Neuron (in vitro differentiated cells): ENCODE measurements around the gene SMAGP.
A peak's percentile ranks its signal among the peaks of the same experiment; 100 is the strongest.
"Not testable (repeated sequence)": the region's sequence is repeated elsewhere in the genome, so short reads cannot be mapped to it uniquely, and the experiment has no call there.

Experiments used
- H2AFZ ChIP-seq: one replicate; pipeline ENCODE4 v1.6.1; 2013; ENCODE audit warnings: low read depth, mild to moderate bottlenecking, inconsistent platforms, low read length, moderate library complexity
- H3K27me3 ChIP-seq: one replicate; pipeline ENCODE4 v1.6.1; 2013; ENCODE audit warnings: low read length; ENCODE audit not compliant: insufficient read depth
- H3K36me3 ChIP-seq: one replicate; pipeline ENCODE4 v1.6.1; 2013; ENCODE audit warnings: low read length; ENCODE audit not compliant: insufficient read depth
- H3K4me1 ChIP-seq: one replicate; pipeline ENCODE4 v1.6.1; 2013; ENCODE audit warnings: low read length; ENCODE audit not compliant: insufficient read depth
- H3K4me3 ChIP-seq: 2 replicates; pipeline ENCODE4 v1.5.1; 2013; ENCODE audit warnings: mild to moderate bottlenecking, low read length, moderate library complexity
- H3K9me3 ChIP-seq: one replicate; pipeline ENCODE4 v1.6.1; 2013; ENCODE audit warnings: low read length

The SMAGP gene, protein sequence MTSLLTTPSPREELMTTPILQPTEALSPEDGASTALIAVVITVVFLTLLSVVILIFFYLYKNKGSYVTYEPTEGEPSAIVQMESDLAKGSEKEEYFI

GRCh38 chr12:51270067-51270950 is at the start of gene SMAGP:
TSS of gene SMAGP (minus strand) at chr12:51270415. CDS start at chr12:51269278, 1,137 bp downstream.
- H3K4me3 ChIP-seq = peak within 1 kb of the TSS; percentile 45
- no peaks in the 10 kb centered on the region for H3K36me3 ChIP-seq
- peaks cover 38% of the 10 kb centered on the region for H3K27me3 ChIP-seq
- no peaks in the 10 kb centered on the region for H3K9me3 ChIP-seq
- H2AFZ ChIP-seq = peak within 1 kb of the TSS; percentile 94
- H3K4me1 ChIP-seq = peaks cover 6% of the 10 kb centered on the region

- Histone ChIP-seq H3K27me3 (peaks cover 3% of the 10 kb centered on the region), H2AFZ (no peak overlapping the region), H3K9me3 (no peaks in the 10 kb centered on the region), H3K4me3 (no peak overlapping the region), H3K36me3 (no peaks in the 10 kb centered on the region), H3K4me1 (peaks cover 12% of the 10 kb centered on the region)
Measured at GRCh38 chr12:51318846-51319599, 48.8 kb upstream of the SMAGP start.

GRCh38 chr12:51318057-51318806 is 48.0 kb upstream of the SMAGP start:
- not testable (repeated sequence) for H3K27me3 ChIP-seq

DNA sequence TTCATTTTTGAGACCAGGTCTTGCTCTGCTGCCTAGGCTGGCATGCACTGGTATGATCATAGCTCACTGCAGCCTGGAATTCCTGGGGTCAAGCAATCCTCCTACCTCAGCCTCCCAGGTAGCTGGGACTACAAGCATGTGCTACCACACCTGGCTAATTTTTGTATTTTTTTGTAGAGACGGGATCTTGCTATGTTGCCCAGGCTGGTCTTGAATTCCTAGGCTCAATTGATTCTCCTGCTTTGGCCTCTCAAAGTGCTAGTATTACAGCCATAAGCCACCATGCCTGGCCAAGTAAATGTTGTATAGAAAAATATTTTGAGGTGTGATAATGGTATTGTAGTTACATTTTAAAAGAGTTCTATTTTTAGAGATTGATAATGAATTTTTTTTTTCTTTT is 41.2 kb upstream of the SMAGP start:
- no peaks in the 10 kb centered on the region for H3K4me1 ChIP-seq
- H3K27me3 ChIP-seq = peaks cover 3% of the 10 kb centered on the region
- no peaks in the 10 kb centered on the region for H3K9me3 ChIP-seq

More at GRCh38 chr12:51318057-51318806, 48.0 kb upstream of the SMAGP start:
- H2AFZ ChIP-seq, H3K9me3 ChIP-seq, H3K36me3 ChIP-seq, H3K4me3 ChIP-seq: not testable (repeated sequence)
- peaks cover 12% of the 10 kb centered on the region for H3K4me1 ChIP-seq

GRCh38 chr12:51307655-51308593 is 37.7 kb upstream of the SMAGP start:
- H3K36me3 ChIP-seq = no peaks in the 10 kb centered on the region
- no peak overlapping the region for H3K4me3 ChIP-seq
- H3K9me3 ChIP-seq = no peaks in the 10 kb centered on the region
- H2AFZ ChIP-seq = no peak overlapping the region
- H3K4me1 ChIP-seq = no peaks in the 10 kb centered on the region
- H3K27me3 ChIP-seq = peaks cover 6% of the 10 kb centered on the region

More for the DNA sequence above, 41.2 kb upstream of the SMAGP start:
- no peak overlapping the region for H3K4me3 ChIP-seq
- no peaks in the 10 kb centered on the region for H3K36me3 ChIP-seq
- H2AFZ ChIP-seq = no peak overlapping the region

- no peaks in the 10 kb centered on the region for H3K4me1 ChIP-seq
- no peaks in the 10 kb centered on the region for H3K9me3 ChIP-seq
- H2AFZ ChIP-seq = no peak overlapping the region
- H3K36me3 ChIP-seq = no peaks in the 10 kb centered on the region
- H3K4me3 ChIP-seq = no peak overlapping the region
- peaks cover 10% of the 10 kb centered on the region for H3K27me3 ChIP-seq
Measured at GRCh38 chr12:51306507-51306906, 36.3 kb upstream of the SMAGP start.

- not testable (repeated sequence) for H3K9me3 ChIP-seq, H3K4me1 ChIP-seq, H3K36me3 ChIP-seq, H2AFZ ChIP-seq, H3K27me3 ChIP-seq, H3K4me3 ChIP-seq
Measured at GRCh38 chr12:51300768-51301167, 30.6 kb upstream of the SMAGP start.

GRCh38 chr12:51295651-51296050 is 25.4 kb upstream of the SMAGP start:
- Histone ChIP-seq H2AFZ (no peak overlapping the region), H3K27me3 (no peaks in the 10 kb centered on the region), H3K4me3 (no peak overlapping the region), H3K9me3 (no peaks in the 10 kb centered on the region), H3K4me1 (no peaks in the 10 kb centered on the region), H3K36me3 (no peaks in the 10 kb centered on the region)

- H3K36me3 ChIP-seq, H3K4me1 ChIP-seq, H3K4me3 ChIP-seq, H3K9me3 ChIP-seq, H2AFZ ChIP-seq, H3K27me3 ChIP-seq: not testable (repeated sequence)
Measured at GRCh38 chr12:51294097-51294496, 23.9 kb upstream of the SMAGP start.

DNA sequence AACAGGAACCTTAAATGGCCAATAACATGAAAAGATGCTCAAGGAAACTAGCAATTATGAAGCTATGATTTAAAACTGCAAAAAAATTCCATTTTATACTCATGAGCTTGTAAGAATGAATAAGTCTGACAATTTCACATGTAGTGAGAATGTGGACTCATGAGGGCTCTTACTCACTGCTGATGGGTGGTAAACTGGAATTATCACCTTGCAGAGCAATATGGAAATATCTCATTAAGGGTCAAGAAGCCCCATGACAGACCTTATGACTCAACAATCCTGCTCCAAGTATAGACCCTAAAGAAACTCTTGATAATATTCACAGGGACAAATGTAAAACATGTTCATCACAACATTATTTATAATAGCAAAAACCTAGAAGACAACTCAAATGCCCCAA is 23.5 kb upstream of the SMAGP start:
- no peaks in the 10 kb centered on the region for H3K9me3 ChIP-seq
- no peaks in the 10 kb centered on the region for H3K4me1 ChIP-seq
- no peak overlapping the region for H2AFZ ChIP-seq
- H3K27me3 ChIP-seq = no peaks in the 10 kb centered on the region
- H3K36me3 ChIP-seq = no peaks in the 10 kb centered on the region
- H3K4me3 ChIP-seq = no peak overlapping the region

GRCh38 chr12:51291603-51292513 is 21.6 kb upstream of the SMAGP start:
- H3K4me3 ChIP-seq, H3K9me3 ChIP-seq, H3K36me3 ChIP-seq, H2AFZ ChIP-seq, H3K27me3 ChIP-seq, H3K4me1 ChIP-seq: not testable (repeated sequence)
